Measurements from ENCODE around the gene IGFBP5.

Gene IGFBP5, protein sequence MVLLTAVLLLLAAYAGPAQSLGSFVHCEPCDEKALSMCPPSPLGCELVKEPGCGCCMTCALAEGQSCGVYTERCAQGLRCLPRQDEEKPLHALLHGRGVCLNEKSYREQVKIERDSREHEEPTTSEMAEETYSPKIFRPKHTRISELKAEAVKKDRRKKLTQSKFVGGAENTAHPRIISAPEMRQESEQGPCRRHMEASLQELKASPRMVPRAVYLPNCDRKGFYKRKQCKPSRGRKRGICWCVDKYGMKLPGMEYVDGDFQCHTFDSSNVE

GRCh38 chr2:216695401-216695821, at the start of gene IGFBP5:
Gene IGFBP5 (minus strand): TSS chr2:216695549. CDS start chr2:216694775, 774 bp downstream.
- TF ChIP-seq NFIC (IDR thresholded peaks at IDR 0.05), result peak; percentile 94
- TF ChIP-seq MAX (IDR thresholded peaks at IDR 0.05), result no peak
- 0 out of 2 replicates have a peak, but pooled peaks have one; percentile 24 for TF ChIP-seq TEAD4 (IDR thresholded peaks at IDR 0.05)
- TF ChIP-seq EGR1 (IDR thresholded peaks at IDR 0.05), result no peak
- no peak for TF ChIP-seq FOXM1 (IDR thresholded peaks at IDR 0.05; ENCODE audit: borderline replicate concordance, low read depth)
- TF ChIP-seq, protein P1, sequence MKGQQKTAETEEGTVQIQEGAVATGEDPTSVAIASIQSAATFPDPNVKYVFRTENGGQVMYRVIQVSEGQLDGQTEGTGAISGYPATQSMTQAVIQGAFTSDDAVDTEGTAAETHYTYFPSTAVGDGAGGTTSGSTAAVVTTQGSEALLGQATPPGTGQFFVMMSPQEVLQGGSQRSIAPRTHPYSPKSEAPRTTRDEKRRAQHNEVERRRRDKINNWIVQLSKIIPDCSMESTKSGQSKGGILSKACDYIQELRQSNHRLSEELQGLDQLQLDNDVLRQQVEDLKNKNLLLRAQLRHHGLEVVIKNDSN (IDR thresholded peaks at IDR 0.05), result no peak
- peak; percentile 69; the same call in 1 of the 2 replicates for TF ChIP-seq TCF12 (IDR thresholded peaks at IDR 0.05; ENCODE audit: low read depth)
- peak; percentile 22 for TF ChIP-seq CEBPB (IDR thresholded peaks at IDR 0.05)
- peak; percentile 32; the same call in 1 of the 2 replicates for TF ChIP-seq EP300 (IDR thresholded peaks at IDR 0.05; ENCODE audit: borderline replicate concordance)
- TF ChIP-seq RAD21 (IDR thresholded peaks at IDR 0.05; ENCODE audit: low read depth), result no peak
- TF ChIP-seq REST (IDR thresholded peaks at IDR 0.05; ENCODE audit: low read depth), result no peak

DNA sequence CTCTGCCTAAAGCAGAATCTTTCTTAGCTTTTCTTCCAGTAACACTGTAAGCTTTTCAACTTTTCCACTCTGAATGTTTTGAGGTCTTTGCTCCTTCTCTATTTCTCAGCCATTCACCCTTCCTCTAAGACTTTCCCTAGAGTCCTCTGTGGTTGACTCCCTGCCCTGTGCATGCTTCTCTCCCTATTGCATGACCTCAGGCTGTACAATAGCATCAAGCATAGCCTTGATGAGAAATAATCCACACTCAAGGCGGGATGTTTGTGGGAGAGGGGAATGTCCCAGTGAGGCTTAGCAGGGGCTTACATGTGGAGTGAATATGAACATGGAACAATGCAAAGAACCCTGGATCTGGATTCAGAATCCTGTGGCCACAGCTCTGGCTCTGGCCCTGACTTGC, 48.4 kb upstream of the IGFBP5 start:
- TF ChIP-seq FOXM1 (IDR thresholded peaks at IDR 0.05; ENCODE audit: borderline replicate concordance, low read depth), result no peak
- TF ChIP-seq ZBTB7A (IDR thresholded peaks at IDR 0.05; ENCODE audit: low read depth), result no peak
- TF ChIP-seq TAF1 (IDR thresholded peaks at IDR 0.05; ENCODE audit: low read depth), result no peak
- TF ChIP-seq, protein P1 (IDR thresholded peaks at IDR 0.05), result no peak
- TF ChIP-seq CREB1 (IDR thresholded peaks at IDR 0.05; ENCODE audit: low read depth), result no peak
- TF ChIP-seq NFIC (IDR thresholded peaks at IDR 0.05), result no peak
- no peak for TF ChIP-seq EGR1 (IDR thresholded peaks at IDR 0.05)
- no peak for TF ChIP-seq TEAD4 (IDR thresholded peaks at IDR 0.05)
- no peak for TF ChIP-seq CEBPB (IDR thresholded peaks at IDR 0.05)
- no peak for TF ChIP-seq TCF12 (IDR thresholded peaks at IDR 0.05; ENCODE audit: low read depth)
- TF ChIP-seq RAD21 (IDR thresholded peaks at IDR 0.05; ENCODE audit: low read depth), result no peak
- TF ChIP-seq EP300 (IDR thresholded peaks at IDR 0.05; ENCODE audit: borderline replicate concordance), result no peak

- TF ChIP-seq TEAD4 (IDR thresholded peaks at IDR 0.05) (no peak), FOXM1 (IDR thresholded peaks at IDR 0.05; ENCODE audit: borderline replicate concordance, low read depth) (no peak), YY1 (IDR thresholded peaks at IDR 0.05; ENCODE audit: low read depth) (no peak), MAX (IDR thresholded peaks at IDR 0.05) (no peak), EP300 (IDR thresholded peaks at IDR 0.05; ENCODE audit: borderline replicate concordance) (no peak), ZBTB7A (IDR thresholded peaks at IDR 0.05; ENCODE audit: low read depth) (no peak), RAD21 (IDR thresholded peaks at IDR 0.05; ENCODE audit: low read depth) (no peak), REST (IDR thresholded peaks at IDR 0.05; ENCODE audit: low read depth) (no peak), EGR1 (IDR thresholded peaks at IDR 0.05) (no peak), CEBPB (IDR thresholded peaks at IDR 0.05) (no peak), TAF1 (IDR thresholded peaks at IDR 0.05; ENCODE audit: low read depth) (no peak)
Measured at GRCh38 chr2:216742411-216742810, 47.1 kb upstream of the IGFBP5 start.

DNA sequence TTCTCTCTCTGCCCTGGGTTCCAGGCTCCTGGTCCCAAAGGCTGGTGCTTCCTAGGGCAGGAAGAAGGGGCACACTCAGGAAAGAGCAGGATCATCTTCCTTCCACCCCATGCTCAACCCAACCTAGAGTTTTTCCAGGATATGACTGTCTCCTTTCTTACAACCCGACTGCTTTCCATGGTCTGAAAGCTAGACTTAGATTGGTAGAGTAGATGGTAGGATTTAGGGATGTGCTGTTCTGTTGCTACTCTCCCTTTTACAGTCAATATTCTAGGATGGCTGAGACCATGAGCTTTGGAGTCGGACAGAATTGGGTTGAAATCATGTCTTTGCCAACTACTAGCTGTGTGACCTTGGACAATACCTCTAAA, 45.9 kb upstream of the IGFBP5 start:
- TF ChIP-seq RAD21 (IDR thresholded peaks at IDR 0.05; ENCODE audit: low read depth), result no peak
- TF ChIP-seq REST (IDR thresholded peaks at IDR 0.05; ENCODE audit: low read depth), result no peak
- no peak for TF ChIP-seq ZBTB7A (IDR thresholded peaks at IDR 0.05; ENCODE audit: low read depth)
- TF ChIP-seq FOXM1 (IDR thresholded peaks at IDR 0.05; ENCODE audit: borderline replicate concordance, low read depth), result no peak
- TF ChIP-seq, protein P1 (IDR thresholded peaks at IDR 0.05), result no peak
- TF ChIP-seq CREB1 (IDR thresholded peaks at IDR 0.05; ENCODE audit: low read depth), result no peak
- TF ChIP-seq EP300 (IDR thresholded peaks at IDR 0.05; ENCODE audit: borderline replicate concordance), result no peak
- no peak for TF ChIP-seq EGR1 (IDR thresholded peaks at IDR 0.05)
- TF ChIP-seq TEAD4 (IDR thresholded peaks at IDR 0.05), result no peak
- no peak for TF ChIP-seq MAX (IDR thresholded peaks at IDR 0.05)
- TF ChIP-seq TAF1 (IDR thresholded peaks at IDR 0.05; ENCODE audit: low read depth), result no peak
- no peak for TF ChIP-seq NFIC (IDR thresholded peaks at IDR 0.05)
- no peak for TF ChIP-seq CEBPB (IDR thresholded peaks at IDR 0.05)
- TF ChIP-seq TCF12 (IDR thresholded peaks at IDR 0.05; ENCODE audit: low read depth), result no peak
- no peak for TF ChIP-seq YY1 (IDR thresholded peaks at IDR 0.05; ENCODE audit: low read depth)
